ENCODE data around the gene LZIC.

DNA sequence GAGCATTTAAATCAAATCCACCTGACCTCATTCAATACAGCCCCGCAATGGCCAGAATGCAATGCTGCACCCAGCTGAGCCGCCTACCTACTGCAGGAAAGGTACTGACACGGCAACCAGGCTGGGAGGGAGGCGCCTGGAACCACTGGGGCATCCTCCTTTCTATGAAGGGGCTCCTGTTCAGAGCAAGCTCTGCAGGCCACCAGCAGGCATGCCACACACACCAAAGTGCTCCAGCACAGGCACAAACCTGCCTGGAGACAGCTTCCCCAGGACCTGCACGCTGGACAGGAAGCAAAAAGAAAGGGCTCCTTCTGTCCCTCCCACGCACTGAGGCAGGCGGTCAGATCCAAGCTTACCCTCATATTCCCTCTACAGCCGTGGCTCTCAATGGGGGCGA lies 54.3 kb downstream of the LZIC start:
- no peak for TF ChIP-seq EZH2 (IDR thresholded peaks at IDR 0.05; ENCODE audit: borderline replicate concordance, low read length)
- TF ChIP-seq, protein P1, sequence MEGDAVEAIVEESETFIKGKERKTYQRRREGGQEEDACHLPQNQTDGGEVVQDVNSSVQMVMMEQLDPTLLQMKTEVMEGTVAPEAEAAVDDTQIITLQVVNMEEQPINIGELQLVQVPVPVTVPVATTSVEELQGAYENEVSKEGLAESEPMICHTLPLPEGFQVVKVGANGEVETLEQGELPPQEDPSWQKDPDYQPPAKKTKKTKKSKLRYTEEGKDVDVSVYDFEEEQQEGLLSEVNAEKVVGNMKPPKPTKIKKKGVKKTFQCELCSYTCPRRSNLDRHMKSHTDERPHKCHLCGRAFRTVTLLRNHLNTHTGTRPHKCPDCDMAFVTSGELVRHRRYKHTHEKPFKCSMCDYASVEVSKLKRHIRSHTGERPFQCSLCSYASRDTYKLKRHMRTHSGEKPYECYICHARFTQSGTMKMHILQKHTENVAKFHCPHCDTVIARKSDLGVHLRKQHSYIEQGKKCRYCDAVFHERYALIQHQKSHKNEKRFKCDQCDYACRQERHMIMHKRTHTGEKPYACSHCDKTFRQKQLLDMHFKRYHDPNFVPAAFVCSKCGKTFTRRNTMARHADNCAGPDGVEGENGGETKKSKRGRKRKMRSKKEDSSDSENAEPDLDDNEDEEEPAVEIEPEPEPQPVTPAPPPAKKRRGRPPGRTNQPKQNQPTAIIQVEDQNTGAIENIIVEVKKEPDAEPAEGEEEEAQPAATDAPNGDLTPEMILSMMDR (conservative IDR thresholded peaks at IDR 0.05 in 1 of 2, IDR thresholded peaks at IDR 0.05 in 1 of 2; ENCODE audit: extremely low read depth in 1 of 2, insufficient read depth in 1 of 2, low read depth in 1 of 2, low read length in 2 of 2): no peak

All from mammary epithelial cell (primary cell).